Adrenal gland (tissue), 5 donors: Measurements from ENCODE around the gene RIPOR2.
"Not testable (repeated sequence)": the region's sequence is repeated elsewhere in the genome, so short reads cannot be mapped to it uniquely, and the experiment has no call there.

Source experiments
- POLR2A ChIP-seq, 2 donors: fragments of 450-650 bp; IDR thresholded peaks; one replicate each; pipeline ENCODE4 v1.6.1; 2017; ENCODE audit warnings: antibody characterized with exemption in 2 of 2, mild to moderate bottlenecking in 2 of 2, moderate library complexity in 1 of 2
- TF ChIP-seq, protein P1 (sequence below), 6 experiments: fragments of 450-650 bp in 4 of 6; fragments of 200-600 bp in 2 of 6; sonication (generic) in 1 of 6; IDR thresholded peaks; 1 replicate in 5 of 6; 2 replicates in 1 of 6; pipeline versions ENCODE4 v1.5.1 to v1.8.0; 2016 to 2021; ENCODE audit warnings: antibody characterized with exemption in 6 of 6, mild to moderate bottlenecking in 2 of 6, moderate library complexity in 1 of 6
- donor health status: DM: no; HTN: no; CAD: no.

DNA sequence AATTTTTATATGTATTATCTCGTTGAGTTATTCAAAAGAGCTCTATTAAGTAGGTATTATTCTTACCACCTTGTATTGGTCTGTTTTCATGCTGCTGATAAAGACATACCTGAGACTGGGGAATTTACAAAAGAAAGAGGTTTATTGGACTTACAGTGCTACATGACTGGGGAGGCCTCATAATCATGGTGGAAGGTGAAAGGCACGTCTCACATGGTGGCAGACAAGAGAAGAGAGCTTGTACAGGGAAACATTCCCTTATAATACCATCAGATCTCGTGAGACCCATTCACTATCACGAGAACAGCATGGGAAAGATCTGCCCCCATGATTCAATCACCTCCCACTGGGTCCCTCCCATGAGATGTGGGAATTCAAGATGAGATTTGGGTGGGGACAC lies 181.4 kb downstream of the RIPOR2 start:
- TF ChIP-seq, protein P1, sequence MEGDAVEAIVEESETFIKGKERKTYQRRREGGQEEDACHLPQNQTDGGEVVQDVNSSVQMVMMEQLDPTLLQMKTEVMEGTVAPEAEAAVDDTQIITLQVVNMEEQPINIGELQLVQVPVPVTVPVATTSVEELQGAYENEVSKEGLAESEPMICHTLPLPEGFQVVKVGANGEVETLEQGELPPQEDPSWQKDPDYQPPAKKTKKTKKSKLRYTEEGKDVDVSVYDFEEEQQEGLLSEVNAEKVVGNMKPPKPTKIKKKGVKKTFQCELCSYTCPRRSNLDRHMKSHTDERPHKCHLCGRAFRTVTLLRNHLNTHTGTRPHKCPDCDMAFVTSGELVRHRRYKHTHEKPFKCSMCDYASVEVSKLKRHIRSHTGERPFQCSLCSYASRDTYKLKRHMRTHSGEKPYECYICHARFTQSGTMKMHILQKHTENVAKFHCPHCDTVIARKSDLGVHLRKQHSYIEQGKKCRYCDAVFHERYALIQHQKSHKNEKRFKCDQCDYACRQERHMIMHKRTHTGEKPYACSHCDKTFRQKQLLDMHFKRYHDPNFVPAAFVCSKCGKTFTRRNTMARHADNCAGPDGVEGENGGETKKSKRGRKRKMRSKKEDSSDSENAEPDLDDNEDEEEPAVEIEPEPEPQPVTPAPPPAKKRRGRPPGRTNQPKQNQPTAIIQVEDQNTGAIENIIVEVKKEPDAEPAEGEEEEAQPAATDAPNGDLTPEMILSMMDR (IDR thresholded peaks at IDR 0.05), result not testable (repeated sequence)
- not testable (repeated sequence) for TF ChIP-seq POLR2A (IDR thresholded peaks at IDR 0.05)
